Cerebellar nuclear complex (tissue), 1 donor: ENCODE results near the gene CDC14A.
"Not testable (repeated sequence)": the region's sequence is repeated elsewhere in the genome, so short reads cannot be mapped to it uniquely, and the experiment has no call there.

Experiments
- DNase-seq, 2 experiments: peaks; one replicate each; lab custom pipeline; 2025; lab: John Stamatoyannopoulos, UW

CDC14A gene

DNA sequence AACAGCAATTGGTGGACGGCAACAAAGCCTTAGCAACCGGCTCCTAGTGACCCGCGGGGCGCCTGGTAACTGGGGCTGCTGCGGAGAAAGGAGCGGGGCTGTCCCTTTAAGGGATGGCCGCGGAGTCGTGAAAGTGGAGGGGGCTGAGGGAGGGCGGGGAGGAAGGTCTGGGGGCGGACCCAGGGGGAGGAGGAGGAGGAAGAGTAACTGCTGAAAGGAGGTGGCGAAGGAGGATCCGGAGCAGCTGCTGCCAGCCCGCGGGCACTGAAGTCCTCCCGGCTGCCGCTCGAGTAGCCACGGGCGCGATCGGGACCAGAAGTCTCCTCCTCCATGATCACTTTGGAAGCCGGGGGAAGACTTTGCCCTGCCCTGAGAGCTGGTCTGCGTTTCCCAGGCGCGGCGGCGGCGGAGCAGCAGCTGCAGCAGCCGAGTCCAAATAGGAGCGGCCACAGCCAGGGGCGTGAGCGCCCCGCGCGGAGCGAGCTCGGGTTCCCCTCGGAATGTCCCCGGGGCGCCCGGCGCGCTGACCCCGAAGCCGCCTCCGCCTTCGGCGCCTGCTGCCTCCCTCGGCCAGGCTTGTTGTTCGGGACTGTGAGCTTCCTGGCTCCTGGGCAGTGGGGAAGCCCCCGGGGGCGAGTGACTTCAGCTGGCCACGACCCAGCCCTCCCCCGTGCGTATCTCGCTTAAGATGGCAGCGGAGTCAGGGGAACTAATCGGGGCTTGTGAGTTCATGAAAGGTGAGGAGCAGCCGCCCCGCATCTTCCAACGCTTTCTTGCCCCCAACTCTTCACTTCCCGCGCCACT is at the start of gene CDC14A:
Gene CDC14A (plus strand): TSS at position 240 of the 804 bp plus-strand sequence. CDS start 449 bp downstream, at position 689.
- DNase-seq = no peak

GRCh38 chr1:100302739-100303138 is 49.6 kb upstream of the CDC14A start:
- no peak for DNase-seq

DNA sequence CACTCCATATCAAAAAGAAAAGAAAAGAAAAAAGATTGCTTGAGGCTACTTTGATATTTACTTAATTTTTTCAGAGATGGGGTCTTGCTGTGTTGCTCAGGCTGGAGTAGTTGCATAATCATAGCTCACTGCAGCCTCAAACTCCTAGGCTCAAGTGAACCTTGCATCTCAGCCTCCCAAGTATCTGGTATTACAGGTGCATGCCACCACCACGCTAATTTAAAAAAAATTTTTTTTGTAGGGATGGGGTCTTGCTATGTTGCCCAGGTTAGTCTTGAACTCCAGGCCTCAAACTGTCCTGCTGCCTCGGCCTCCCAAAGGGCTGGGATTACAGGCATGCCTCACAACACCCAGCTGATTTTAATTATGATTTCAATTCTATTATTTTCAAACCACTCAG is 48.1 kb upstream of the CDC14A start:
- no peak for DNase-seq

DNA sequence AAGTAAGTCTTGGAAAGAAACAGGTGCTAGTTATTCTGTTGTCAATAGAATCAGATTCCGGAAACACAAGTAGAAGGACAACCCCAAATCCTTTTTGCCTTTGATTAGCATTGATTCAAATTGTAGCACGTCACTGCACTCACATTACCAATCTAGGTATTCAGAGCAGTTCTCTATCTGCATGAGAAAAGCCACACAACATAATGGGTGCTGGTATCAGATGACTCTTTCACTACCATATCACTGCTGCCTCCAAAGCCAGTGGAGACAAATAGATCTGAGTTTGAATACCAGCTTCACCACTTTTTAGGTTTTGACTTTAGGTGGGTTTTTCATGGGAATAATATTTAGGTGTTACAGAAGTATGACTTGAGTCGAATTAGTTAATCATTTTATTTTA is 47.4 kb upstream of the CDC14A start:
- DNase-seq = no peak

DNA sequence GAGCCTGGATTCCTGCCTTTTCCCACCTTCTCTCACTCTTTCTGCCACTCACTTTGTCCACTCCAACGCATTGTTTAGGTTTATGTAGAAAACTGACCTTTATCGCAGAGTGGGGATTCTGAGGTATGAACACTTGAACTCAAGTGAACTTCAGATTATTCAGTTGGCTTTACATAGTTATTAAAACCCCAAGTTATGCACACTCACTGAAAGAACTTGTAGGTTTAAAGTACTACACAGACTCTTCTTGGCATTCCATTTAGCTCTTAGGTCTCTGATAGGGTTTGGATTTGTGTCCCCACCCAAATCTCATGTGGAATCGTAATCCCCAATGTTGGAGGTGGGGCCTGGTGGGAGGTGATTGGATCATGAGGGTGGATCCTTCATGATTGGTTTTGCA is 46.4 kb upstream of the CDC14A start:
- no peak for DNase-seq

DNA sequence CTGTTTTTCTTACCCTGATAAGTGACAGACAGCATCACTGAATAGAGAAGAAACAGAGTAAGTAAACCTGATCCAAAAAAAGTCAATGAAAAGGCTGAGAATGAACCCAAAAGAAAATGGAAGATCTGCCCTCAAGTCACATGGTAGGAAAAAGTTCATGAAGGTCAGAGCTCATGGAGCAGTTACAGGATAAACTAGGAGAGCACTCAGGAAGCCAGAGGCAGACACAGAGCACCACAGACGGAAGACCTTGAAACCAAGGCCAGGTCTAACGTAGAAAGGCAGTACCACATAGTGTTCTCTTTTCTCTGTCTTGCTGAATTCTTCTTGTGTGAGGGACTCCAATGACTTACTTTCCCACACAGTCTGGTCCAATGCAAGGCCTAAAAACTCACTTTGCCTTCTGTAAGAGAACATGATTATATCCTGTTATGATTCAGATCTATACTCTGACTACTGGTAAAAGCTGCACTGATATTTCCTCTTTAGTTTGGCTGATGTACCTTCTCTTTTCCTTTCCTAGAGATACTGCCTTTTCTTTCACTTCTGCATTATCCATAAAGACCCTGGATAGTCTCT is 45.5 kb upstream of the CDC14A start:
- DNase-seq = no peak

DNA sequence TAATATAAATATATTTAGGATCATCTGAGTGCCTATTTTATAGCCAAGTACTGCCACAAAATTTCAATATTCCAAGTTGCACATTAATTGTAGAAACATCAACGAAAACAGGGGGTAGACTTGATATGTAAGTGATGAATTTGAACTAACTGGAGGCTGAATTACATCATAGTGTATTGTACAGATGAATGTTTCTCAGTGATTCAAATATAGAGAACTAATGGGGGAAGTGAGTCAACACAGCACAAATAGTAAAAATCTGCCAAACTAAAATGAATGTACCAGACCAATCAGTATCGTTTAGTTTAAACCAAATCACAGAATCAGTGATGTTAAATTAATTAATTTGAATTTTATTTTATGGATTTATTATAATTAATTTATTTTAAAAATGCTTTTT is 43.5 kb upstream of the CDC14A start:
- no peak for DNase-seq

- no peak for DNase-seq
Measured at GRCh38 chr1:100309863-100310262, 42.4 kb upstream of the CDC14A start.

- DNase-seq = no peak
Measured at GRCh38 chr1:100313382-100313781, 38.9 kb upstream of the CDC14A start.

DNA sequence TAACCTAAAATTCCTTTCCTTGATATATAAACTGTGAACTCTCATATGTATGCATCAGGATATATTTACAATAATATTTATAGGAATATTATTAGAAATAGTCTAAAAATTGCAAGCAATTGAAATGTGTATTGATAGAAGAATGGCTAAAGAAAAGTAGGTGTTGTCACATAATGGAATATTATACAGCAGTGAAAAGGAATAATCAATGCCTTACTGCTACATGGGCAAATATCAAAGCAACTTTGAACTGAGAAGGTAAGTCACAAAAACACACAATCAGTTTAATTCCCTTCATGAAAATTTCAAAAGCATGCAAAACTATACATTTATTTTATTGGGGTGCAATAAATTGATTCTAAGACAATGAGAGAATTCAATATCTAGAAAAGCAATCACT is 35.7 kb upstream of the CDC14A start:
- no peak for DNase-seq

DNA sequence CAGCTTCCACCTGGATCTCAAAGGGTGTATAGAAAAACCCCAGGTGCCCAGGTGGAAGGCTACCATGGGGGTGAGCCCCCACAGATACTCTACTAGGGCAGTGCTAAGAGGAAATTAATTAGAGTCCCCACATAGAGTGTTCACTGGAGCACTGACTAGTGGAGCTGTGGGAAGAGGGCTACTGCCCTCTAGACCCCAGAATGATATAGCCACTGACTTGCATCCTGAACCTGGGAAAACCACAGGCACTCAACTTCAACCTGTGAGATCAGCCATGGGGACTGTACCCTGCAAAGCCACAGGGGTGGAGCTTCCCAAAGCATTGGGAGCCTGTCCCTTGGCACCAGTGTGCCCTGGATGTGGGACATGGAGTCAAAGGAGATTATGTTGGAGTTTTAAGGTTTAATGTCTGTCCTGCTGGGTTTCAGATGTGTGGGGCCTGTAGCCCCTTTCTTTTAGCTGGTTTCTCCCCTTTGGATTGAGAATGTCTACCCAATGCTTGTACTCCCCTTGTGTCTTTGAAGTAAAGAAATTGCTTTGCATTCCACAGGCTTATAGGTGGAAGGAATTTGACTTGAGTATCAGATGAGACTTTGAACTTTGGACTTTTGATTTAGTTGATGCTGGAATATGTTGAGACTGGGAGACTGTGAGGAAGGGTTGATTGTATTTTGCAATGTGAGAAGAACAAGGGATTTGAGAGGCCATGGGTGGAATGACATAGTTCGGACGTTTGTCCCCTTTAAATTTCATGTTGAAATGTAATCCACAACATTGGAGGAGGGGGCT is 31.8 kb upstream of the CDC14A start:
- no peak for DNase-seq

- no peak for DNase-seq
Measured at GRCh38 chr1:100321100-100321493, 31.2 kb upstream of the CDC14A start.

DNA sequence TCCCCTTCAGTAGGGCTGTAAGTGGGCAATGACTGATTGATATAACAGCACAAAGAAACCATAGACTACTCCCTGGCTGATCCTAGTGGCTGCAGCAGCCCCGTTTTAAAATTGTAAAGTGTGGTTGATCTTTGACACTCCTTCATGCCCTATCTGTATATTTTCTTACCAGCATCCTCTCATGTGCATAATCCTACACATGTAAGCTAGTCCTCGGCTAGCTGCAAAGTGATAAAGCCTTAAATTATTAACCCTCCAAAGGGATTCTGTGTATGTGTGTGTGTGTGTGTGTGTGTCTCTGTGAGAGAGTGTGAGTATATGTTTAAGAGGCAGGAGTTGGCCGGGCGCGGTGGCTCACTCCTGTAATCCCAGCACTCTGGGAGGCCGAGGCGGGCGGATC is 30.8 kb upstream of the CDC14A start:
- no peak for DNase-seq

- no peak for DNase-seq
Measured at GRCh38 chr1:100322436-100323211, 29.7 kb upstream of the CDC14A start.

GRCh38 chr1:100323419-100324106 is 28.7 kb upstream of the CDC14A start:
- DNase-seq = no peak

DNA sequence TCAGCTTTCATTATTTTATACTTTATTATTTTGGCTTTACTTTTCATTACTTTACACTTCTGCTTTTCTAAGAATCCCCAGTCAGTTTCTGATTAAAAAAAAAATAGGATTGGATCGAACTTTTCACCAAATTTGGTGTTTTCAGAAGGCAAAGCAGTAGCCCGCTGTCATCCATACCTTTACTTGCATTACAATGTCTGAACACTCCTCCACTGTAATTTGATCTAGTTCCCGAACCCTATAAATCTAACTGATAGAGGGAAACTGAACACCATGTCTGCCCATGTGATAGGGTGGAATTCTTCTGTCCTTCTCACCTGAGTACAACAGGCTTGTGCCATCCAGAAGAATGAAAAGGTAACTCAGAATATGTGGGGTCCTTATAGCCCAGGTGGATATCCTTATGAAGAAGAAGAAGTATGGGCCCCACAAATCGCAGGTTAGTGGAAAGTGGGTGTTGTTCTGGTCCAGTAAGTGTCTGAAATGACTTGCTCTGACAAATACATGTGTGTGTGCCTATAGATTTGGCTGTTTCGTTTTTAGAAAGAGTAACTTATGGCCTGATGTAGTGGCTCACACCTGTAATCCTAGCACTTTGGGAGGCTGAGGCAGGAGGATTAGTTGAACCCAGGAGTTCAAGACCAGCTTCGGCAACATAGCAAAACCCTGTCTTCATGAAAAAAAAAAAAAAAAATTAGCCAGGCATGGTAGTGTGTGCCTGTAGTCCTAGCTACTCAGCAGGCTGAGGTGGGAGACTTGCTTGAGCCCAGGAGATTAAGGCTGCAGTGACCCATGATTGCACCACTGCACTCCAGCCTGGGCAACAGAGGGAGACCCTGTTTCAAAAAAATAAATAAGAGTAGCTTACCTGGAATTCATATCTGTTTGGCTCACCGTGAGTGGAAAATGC is 26.6 kb upstream of the CDC14A start:
- no peak for DNase-seq

- DNase-seq = not testable (repeated sequence)
Measured at GRCh38 chr1:100326325-100326670, 26.0 kb upstream of the CDC14A start.

DNA sequence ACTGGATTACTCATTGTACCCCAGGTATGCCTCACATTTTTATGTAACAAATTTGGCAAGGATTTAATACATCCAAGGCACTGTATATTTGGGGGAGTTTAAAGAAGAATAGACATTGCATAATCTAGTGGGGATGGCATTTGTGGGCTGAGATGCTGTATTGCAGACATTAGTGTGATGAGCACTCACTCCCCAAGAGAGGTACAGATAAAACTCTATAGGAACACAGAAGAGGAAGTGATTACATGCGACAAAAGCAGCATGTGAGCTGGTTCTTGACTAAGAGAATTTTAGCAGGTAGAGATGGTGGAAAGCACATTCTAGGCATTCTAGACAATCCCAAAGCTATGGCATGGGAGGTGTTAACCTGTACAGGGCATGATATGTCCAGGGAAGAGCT is 24.2 kb upstream of the CDC14A start:
- DNase-seq = no peak

GRCh38 chr1:100331146-100331545 is 21.2 kb upstream of the CDC14A start:
- not testable (repeated sequence) for DNase-seq

- DNase-seq = no peak
Measured at GRCh38 chr1:100332331-100332730, 20.0 kb upstream of the CDC14A start.

DNA sequence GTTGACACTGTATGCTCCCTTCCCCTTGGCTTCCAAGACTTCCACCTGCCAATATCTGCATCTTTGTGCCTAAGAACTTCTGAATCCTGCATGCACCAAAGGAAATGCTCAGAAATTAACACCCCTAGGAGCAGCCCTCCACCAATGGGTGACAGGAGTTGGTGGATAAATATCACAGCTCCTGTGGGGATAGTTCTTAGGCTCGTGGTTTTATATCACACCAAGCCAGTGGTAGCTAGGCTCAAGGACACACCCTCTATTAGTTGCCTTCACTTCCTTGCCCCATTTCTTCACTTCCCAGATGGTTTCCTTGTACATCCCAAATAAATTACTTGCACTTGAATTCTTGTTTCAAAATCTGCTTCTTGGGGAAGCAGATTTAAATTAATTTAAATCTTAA is 16.9 kb upstream of the CDC14A start:
- no peak for DNase-seq
